ENCODE data around the gene HOXA4.

Gene HOXA4

DNA sequence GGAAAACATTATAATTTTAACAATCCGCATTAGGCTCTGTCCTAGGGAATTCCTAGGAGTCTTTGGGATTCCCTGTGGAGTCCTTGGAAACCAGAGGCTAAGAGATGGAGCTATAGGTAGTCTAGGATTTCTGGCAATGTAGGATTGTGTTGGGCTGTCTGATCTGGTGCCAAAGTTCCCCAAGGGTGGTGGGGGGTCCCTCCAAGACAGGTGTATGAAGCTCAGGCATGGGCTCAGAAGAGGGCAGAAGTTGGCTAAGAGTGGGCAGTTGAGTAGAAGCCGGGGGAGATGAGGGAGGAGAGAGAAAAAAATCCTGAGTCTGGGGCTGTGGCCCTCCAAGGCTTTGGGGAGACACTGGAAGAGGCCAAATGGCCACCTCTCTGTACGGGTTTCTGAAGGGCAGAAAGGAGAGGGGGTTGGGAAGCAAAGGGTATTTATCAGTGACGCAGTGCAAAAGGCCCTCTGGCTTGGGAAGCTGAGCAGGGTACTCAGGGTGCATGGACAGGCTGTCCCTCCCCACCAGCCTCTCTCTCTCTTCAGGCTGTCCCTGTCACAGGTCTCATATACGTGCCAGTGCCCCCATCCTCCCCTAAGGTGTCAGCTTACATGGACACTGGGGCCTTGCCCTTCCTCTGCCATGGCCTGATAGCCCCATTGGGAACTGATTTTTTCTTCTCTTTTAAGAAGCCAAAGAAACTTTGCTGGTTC, 16.1 kb upstream of the HOXA4 start:
- DNase-seq (ENCODE audit: low read depth), result no peak

DNA sequence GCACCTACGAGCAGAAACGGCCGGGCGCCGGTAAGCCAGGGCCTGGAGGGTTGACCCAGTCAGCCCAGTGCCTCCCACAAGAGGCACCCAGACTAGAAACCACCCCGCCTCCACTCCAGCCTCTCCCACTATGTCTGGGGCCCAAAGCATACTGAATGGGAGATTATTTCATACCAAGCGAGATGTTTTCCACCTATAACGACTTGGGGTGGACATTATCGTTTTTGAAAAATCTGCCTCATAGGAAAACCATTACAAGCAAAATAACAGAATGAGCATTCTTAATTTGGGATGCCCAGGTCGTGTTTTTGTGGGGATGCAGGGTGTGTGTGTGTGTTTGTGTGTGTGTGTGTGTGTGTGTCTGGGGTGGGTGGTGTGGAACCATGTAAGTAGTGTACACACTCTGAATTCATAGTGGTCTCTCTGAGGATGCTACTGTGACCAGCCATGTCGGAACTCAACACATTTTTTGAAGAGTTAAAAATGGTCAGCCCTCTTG, 15.4 kb upstream of the HOXA4 start:
- DNase-seq (ENCODE audit: low read depth), result no peak

DNA sequence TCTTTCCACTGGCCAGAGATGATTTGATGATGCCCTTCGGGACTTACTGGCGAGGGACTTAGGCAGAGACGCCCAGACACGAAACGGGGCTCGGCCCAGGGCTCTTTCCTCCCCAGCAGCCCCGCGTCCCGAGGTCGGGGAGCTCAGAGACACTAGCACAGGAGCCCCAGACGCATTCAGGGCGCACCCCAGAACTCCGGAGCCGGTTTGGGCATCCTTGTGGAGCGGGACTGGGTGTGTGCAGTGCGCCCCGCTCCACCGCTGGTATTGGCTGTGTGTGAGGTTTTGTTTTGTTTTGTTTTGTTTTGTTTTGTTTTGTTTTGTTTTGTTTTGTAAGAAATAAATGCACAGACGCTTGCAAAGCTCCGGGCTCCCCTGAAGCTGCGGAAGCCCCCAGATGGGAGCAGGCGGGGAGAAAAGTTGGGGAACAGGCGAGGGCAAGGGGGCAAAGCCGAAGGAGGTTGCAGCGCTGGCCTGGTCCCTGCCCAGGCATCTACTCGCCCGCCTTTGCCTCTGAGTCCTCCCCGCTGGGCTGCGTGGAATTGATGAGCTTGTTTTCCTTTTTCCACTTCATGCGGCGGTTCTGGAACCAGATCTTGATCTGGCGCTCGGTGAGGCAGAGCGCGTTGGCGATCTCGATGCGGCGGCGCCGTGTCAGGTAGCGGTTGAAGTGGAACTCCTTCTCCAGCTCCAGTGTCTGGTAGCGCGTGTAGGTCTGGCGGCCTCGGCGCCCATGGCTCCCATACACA, 14.8 kb upstream of the HOXA4 start:
- no peak for DNase-seq (ENCODE audit: low read depth)

DNA sequence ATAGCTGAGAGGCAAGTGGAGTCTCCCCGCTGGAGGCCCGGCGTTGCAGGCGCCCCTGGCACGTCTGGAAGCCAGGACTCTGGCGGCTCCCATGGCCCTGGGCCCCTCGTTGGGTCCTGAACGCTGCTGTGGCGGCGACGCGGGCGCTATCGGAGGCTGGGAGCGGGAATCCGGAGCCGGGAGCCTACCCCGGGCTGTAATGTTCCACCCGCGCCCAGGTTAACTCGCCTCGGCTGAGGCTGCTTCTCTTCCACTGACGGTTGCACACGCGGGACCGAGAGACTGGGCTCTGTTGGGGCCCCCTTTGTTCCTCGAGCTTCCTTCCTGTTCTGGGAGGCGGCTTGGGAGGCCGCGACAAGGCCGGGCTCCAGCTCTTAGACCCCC, 14.2 kb upstream of the HOXA4 start:
- DNase-seq (ENCODE audit: low read depth), result no peak

DNA sequence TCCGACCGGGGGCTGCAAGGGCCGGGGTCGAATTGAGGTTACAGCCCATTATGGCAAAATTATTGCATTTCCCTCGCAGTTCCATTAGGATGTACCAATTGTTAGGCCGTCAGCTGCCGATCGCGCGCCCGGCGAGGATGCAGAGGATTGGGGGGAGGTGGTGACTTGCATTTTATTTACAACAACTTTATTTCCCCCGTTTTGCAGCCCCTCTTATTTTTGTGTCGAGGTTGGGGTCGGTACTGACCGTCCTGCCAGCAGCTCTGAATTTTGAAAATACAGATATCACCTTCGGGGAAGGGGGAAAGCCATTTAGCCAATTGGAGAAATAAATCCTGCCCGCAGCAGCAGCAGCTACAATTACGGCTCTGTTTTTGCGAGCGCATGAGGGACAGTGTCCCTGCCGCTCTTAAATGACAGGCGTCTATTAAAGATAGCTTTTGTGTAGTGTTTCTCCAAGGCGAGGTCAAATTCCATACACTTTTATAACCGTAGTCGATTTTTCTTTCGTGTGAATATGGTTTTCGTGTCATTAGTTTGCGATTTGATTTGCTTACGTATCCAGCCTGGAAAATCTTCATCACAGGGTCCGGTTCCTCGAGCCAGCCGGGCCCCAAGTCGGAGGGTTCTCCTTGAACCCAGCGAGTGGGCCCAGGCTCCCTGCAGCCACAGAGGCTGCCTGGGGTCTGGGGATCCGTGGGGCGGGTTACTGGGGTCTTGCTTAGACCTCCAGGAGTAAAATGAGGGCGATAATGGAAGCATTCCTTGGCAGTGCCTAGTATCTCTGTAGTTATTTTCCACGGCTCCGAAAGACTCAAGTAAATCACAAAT, 13.6 kb upstream of the HOXA4 start:
- DNase-seq (ENCODE audit: low read depth), result no peak

DNA sequence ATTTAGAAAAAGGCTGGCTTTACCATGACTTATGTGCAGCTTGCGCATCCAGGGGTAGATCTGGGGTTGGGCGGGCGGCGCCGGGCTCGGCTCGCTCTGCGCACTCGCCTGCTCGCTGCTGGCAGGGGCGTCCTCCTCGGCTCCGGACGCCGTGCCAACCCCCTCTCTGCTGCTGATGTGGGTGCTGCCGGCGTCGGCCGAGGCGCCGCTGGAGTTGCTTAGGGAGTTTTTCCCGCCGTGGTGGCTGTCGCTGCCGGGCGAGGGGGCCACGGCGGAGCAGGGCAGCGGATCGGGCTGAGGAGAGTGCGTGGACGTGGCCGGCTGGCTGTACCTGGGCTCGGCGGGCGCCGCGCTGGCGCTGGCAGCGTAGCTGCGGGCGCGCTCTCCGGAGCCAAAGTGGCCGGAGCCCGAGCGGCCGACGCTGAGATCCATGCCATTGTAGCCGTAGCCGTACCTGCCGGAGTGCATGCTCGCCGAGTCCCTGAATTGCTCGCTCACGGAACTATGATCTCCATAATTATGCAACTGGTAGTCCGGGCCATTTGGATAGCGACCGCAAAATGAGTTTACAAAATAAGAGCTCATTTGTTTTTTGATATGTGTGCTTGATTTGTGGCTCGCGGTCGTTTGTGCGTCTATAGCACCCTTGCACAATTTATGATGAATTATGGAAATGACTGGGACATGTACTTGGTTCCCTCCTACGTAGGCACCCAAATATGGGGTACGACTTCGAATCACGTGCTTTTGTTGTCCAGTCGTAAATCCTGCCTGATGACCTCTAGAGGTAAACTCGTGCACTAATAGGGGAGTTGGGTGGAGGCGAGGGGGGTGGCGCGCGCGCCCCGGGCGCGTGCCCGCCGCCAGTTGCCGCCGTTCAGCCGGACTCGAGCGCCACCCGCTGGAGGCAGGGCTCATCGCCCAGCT, 12.7 kb upstream of the HOXA4 start, which contains the start of gene HOXA5:
TSS of gene HOXA5 (minus strand) at position 659 of the 927 bp plus-strand sequence. CDS start at position 585, 74 bp downstream.
- no peak for DNase-seq (ENCODE audit: low read depth)

DNA sequence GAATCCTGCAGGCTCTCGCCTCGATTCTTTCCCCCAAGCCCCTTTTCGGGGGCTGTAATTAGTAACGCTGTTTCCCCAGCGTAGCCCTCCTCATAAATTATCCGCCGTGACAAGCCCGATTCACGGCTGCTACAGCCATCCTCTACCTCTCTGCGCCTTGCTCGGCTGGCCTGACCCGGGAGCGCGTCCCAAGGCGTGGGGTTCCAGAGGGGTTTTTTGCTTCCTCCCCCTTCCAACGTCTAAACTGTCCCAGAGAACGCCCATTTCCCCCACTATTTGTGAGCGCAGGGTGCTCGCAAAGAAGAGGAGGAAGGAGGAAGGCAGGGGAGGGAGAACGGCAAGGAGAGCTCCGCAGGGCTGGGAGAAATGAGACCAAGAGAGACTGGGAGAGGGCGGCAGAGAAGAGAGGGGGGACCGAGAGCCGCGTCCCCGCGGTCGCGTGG, 12.0 kb upstream of the HOXA4 start:
- DNase-seq (ENCODE audit: low read depth), result no peak

DNA sequence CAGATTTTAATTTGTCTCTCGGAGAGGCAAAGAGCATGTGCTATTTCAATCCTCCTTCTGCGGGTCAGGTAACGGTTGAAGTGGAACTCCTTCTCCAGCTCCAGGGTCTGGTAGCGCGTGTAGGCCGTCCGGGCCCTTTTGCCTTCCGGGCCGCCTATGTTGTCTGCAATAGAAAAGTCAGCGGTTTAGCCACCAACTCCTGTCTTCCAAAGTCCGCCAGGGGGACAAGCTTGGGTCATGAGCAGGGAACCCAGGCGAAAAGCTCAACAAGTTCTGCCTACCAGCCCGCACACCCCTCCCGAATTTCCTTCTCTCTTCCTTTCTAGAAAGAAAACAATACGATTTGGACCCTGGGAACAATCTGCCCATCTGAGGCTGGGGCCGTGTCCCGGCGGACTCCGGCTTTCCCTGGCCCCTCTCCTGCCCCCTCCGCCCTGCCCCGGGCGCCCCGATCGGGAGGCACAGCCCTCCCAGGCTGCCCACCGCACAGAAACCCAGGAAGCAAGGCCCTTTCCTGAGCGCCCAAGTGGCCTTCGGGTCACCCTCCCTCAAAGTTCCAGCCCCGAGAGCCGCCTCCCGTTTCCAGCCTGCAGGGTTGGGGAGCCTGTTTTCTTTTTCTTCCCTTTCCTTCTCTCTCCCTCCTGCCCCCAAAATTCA, 11.5 kb upstream of the HOXA4 start:
- no peak for DNase-seq (ENCODE audit: low read depth)

DNA sequence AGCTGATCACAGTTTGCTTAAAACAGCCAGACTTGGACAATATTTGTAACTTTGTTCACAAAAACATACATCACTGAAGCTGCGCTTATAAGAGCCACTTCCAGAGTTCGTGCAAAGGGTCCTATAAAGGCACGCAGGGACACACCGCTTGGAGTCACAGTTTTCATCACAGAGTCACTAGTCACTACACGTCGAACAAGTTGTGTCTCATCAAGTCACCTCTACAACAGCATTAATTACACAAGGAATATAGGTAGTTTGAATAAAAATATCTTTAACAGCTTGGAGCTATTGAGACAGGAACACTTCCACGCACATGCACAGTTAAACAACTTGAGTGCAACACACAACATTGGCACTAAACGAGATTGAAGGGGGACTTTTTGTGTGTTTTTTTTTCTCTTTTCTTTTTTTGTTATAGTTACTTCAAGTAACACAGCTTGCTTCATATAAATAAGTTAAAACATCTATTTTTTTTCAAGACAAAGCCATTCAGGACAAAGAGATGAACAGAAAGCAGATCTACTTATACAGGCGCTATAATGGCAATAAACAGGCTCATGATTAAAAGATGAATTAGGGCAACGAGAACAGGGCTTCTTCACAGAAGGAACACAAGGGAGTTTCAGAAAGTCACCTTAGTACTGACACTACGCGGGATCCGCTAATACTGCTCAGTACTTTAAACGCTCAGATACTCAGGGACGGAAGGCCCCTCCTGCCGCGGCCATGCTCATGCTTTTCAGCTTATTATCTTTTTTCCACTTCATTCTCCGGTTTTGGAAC, 10.8 kb upstream of the HOXA4 start:
- DNase-seq (ENCODE audit: low read depth), result no peak

DNA sequence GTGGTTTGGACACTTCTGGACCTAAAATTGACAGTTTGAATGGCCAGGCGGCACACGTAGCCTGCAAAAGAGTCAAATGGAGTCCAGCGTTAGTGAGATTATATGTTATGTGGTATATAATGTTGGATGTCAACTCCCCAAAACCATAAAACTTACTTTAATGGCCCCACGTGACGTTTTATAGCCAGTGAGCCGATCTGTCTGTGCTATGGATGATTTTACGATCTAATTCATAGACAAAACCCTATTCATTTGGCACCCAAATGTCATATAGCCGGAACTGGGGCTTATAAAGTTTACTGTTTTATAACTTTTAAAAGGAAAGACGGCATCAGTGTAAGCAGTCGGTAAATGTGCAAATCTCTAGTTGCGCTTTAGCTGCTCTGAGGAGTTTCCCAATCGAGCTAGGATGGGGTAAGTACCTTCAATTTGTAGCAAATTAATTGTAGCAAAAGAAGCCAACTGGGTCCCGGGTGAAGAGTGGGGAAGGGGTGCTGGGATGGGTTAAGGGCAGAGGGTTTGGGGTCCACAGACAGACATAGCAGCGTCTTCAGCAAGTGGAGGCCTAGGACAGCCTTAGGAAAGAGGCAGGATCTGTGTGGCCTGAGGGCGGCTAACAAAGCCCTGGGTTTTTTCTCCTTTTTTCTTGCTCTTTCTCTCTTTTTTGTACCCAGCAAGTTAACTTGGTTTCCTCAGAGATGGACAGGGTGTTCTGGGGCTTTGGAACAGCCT, 9.7 kb upstream of the HOXA4 start:
- no peak for DNase-seq (ENCODE audit: low read depth)

DNA sequence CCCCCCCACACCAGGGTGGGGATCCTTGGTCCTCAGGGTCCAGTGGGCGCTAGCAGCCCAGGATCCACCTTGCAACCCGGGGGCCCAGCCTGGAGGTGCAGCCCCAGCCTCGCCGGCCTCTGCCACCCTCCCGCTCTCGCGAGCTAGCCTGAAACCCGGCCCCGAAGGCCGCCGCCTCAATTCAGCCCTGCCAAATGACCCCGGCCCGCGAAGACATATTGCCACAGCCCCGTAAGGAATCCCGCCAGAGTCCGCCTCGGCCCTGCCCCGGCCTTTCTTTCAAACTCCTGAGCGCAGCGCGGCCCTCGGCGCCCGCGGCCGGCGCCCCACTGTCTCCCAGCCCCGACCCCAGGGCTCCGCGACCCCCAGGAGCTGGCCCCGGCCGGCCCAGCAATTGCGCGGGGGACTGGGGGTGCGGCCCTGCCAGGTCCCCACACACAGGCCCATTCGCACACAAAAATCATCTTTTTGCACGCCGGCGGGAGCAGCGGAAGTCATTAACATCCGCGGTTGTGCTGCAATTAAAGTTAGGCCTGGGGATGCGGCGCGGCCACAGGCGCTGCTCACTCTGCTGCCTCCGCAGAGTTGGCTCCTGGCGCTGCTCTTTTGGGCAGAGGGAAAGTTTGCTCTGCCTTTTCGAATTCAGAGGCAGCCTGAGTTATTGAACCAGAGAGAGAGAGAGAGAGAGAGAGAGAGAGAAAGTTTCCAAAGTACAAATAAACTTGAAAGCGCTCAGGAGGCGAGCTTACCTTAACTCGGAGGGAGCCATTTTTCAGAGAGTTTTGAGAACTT, 9.0 kb upstream of the HOXA4 start:
- no peak for DNase-seq (ENCODE audit: low read depth)

DNA sequence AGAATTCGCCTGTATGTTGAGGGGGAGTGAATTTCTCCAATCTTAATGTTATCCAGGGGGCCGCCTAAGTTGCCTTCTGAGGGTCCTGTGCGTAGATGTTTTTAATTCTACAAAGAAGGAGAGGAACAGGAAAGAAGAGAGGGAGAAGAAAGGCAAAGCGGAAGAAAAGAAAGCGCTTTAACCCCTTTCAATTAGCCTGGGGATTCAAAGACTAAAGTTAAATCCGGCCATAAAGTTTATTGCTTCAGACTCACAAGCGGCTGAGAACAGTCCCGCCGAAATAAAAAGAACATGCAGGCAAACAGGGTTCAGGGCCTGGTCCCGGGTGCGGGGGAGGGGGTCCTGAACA, 8.4 kb upstream of the HOXA4 start:
- no peak for DNase-seq (ENCODE audit: low read depth)

DNA sequence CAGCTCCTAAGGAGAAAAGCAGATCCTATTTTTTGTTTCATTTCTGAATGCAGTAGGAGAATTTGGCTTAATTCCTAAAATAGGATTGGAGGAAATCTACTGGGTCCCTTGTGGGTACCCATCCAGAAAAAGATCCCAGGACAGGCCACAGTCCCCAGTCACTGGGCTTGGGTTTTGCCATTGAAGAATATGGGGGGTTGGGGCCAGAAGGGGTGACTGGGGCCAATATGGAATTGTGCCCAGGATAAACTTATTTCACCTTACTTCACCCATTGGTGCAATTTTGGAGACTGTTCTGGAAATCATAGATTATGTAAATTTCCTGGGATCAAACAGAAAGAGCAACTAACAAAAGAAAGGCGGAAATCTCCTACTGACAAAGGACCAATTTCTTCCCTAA, 7.9 kb upstream of the HOXA4 start:
- no peak for DNase-seq (ENCODE audit: low read depth)

DNA sequence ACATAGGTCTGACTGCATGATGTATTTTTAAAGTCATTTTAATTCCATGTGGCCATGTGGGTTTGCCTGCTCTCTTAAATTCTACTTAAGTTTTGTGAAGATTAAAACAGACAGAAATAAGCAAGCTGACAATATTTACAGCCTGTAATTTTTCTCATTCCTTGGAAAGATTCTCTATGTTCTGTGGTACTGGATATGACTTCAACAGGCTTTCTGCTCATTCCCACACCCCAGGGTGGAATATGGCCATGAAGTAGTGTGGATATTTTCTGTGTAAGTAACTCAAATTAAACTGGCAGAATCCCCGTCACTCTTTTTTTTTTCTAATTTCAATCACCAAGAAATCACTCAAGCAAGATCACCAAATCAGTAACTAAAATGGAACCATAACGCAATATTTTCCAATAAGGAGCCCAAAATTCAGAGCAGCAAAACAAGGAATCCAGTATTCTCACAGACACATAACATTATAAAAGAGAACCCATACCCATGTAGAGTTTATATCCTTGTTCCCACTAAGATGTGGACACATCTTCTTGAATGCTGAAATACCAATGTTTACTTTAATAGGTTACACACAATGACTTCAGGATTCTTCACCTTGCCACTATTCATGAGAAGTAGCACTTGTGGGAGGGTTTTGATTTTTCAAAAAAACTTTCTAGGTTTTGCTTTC, 7.2 kb upstream of the HOXA4 start:
- DNase-seq (ENCODE audit: low read depth), result no peak

DNA sequence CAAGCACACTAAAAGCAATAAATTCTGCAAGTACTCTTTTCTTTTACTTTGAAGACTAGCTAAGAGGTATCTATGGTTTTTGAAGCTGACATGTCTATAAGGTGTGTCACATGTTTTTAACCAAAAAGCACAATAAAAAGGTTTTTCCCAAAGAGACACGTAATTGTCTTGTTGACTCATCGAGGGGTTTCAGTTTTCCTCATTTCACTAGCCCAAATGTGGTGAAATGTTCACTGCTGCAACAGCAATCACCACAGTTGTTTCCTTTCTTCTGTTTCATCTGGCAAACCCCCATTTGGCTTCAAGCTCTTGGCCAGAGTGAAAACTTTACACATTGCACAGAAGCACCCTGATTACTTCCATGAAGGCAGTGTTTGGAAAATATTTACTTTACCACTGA, 3.8 kb upstream of the HOXA4 start:
- no peak for DNase-seq (ENCODE audit: low read depth)

DNA sequence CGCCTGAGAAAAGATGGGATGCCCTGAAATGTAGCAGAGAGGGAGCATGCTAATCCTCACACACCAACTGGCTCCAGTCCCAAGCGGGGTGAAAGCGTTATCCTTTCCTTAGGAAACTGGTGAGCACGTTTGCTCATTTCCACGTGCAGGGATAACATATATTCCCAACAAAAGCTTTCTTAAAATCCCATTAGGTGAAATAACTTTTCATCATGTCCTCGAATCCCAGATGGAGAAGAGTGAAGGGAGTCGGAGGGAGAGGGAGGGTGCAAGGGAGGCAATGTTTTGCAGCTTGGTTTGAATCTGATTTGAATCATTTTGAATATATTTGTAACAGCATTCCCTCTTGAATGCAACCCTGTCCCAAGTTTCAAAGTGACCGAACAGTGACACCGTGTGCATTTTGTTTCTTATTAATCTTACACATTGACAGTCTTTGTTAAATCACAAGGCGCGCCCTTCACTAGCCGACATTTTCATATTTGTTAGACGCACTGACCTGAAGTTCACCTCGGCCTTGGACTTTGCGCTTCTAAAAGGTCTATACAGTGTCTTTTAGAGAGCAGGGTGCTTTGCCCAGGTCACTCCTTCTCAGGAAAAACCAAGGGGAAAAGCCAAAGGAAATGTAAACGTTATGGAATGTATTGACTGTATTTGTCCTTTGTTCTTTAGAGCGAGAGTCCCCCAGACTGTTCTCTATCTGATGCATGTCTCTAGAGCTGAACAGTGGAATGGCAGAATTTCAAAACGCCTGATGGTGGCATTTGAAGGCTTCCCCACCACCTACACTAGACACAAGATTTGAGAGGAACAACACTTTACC, 3.1 kb upstream of the HOXA4 start:
- no peak for DNase-seq (ENCODE audit: low read depth)

DNA sequence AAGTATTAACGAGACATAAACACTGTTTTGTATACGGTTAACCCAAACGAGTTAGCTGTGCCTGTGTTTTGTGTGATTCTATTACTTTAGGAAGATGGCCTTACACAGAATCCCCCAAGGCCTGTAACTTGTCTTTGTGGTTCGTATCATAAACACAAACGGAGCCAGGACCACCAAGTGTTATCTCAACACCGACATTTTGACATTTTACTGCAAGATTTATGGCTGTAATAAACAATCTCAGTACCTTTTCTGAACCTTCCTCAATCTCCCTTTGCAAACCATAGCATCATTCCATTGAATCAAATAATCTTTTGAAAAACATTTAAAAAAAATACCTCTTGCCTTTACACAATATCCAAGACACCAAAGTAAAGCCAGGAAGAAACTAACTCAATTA, 2.4 kb upstream of the HOXA4 start:
- no peak for DNase-seq (ENCODE audit: low read depth)
